ENCODE data around the gene AFAP1.

- TF ChIP-seq CTCF (IDR thresholded peaks at IDR 0.05) (no peak), EZH2 (IDR thresholded peaks at IDR 0.05; ENCODE audit: borderline replicate concordance, insufficient read depth, low read depth, low read length, poor library complexity, severe bottlenecking) (no peak)
Measured at GRCh38 chr4:7824218-7824617, 115.4 kb downstream of the AFAP1 start.

Measured in B cell (primary cell).